Coronary artery (tissue), 2 donors: Measurements from ENCODE around the gene FAM222A.

Experiments
- DNase-seq: peaks from one replicate; pipeline ENCODE4 v3.0.0-alpha.2; 2017; ENCODE audit warnings: low spot score
- H3K27ac ChIP-seq, 2 donors: fragments of 200-600 bp; sonication (generic); one replicate each; pipeline ENCODE4 v1.5.1; 2016 to 2019
- H3K4me3 ChIP-seq: fragments of 200-600 bp; sonication (generic); 2 replicates; pipeline ENCODE4 v1.5.1; 2016; ENCODE audit warnings: mild to moderate bottlenecking, moderate library complexity
- CTCF ChIP-seq: fragments of 200-600 bp; sonication (generic); IDR thresholded peaks from one replicate; pipeline ENCODE4 v1.5.1; 2019; ENCODE audit warnings: antibody characterized with exemption

FAM222A gene

DNA sequence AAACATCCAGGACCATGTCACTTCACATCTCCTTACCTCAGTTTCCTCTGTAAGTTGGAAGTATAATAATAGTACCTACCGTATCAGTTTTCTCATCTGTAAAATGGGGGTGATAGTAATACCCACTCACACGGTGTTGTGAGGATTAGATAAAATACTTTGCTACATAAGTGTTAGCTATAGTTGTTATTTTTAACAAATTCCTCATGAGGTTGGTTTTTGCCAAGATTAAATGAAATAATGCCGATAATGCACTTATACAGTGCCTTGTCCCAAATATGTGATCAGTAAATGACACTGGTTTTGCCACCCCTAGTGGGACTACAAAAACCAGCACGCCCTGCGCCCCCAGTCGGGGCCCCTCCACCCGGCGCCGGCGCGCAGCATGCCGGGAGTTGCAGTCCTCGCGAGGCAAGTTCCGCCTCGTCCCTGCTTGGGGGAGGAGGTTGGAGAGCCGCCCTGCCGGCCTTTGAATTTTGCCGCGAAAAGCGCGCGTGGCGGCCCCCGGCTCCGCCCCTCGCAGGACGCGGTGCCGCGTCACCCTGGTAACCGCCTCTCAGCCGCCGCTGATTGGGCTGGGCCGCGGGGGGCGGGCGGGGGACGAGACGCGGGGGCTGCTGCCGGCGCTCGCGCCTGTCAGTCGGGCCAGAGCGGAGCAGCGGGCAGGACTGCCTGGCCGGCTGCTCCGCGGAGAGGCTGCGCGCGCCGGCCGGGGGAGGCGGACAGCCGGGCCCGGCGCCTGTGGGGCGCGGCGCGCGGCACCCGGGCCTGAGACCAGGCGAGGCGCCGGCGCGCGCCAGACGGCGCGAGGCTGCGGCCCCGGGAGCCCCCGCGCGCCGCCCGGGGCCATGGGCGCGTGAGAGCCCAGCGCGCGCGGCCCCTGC, at the start of gene FAM222A:
TSS of gene FAM222A (plus strand) at position 639 of the 884 bp plus-strand sequence. CDS start 30,322 bp downstream, outside the sequence.
- H3K4me3 ChIP-seq: peak within 1 kb of the TSS; percentile 72
- peak within 1 kb of the TSS in 1 of 2 donors; percentile 75 for H3K27ac ChIP-seq
- peak; percentile 97 for DNase-seq
- no peak for TF ChIP-seq CTCF

- DNase-seq: no peak
- no peak overlapping the region for H3K27ac ChIP-seq
These were observed 49.2 kb upstream of the FAM222A start for GRCh38 chr12:109664402-109664801.

GRCh38 chr12:109666068-109666467, 47.6 kb upstream of the FAM222A start:
- no peak for DNase-seq
- no peak for TF ChIP-seq CTCF

More at GRCh38 chr12:109664402-109664801, 49.2 kb upstream of the FAM222A start:
- H3K4me3 ChIP-seq: no peak overlapping the region
- no peak for TF ChIP-seq CTCF

DNA sequence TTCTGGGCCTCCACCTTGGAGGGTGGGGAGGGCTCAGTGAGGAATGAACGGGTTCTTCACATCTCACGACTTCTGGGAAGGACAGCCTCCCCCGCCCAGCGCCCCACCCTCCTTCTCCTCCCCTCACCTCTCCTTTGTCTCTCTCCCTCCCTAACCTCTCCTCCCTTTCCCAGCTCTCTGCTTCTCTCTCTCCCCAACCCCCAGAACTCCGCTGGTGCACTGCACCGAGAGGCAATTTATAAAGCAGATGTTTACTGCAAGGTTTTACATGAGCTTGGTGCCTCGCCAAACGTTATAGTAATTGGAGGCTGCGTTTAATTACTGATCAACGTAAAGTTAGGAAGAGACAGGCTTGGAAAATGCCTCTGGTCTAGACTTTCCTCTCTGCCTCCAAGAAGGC, 42.9 kb upstream of the FAM222A start:
- Histone ChIP-seq H3K4me3 (no peak overlapping the region), H3K27ac (no peak overlapping the region)
- TF ChIP-seq CTCF: no peak
- no peak for DNase-seq

More at GRCh38 chr12:109666068-109666467, 47.6 kb upstream of the FAM222A start:
- no peak overlapping the region for H3K27ac ChIP-seq
- no peak overlapping the region for H3K4me3 ChIP-seq

GRCh38 chr12:109671502-109671901, 42.1 kb upstream of the FAM222A start:
- no peak for DNase-seq
- no peak overlapping the region for H3K27ac ChIP-seq
- no peak overlapping the region for H3K4me3 ChIP-seq
- TF ChIP-seq CTCF: no peak

DNA sequence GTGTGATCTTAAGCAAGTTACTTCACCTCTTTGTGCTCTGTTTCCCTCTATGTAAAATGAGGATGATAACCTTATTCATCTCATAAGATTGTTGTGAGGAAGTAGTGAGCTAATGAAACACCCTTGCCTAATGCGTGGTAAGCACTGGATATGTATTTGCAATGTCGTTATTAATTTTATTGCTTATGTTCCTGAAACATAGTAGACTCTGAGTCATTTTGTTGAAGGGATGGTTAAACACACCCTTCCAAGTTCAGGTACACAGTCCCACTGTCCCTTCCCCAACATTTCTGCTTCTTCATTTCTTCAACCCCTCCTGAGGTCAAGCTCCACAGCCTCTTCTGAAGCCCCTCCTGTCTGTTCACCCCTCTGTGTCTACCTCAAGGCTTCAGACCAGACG, 40.2 kb upstream of the FAM222A start:
- DNase-seq: no peak
- no peak for TF ChIP-seq CTCF
- Histone ChIP-seq H3K4me3 (no peak overlapping the region), H3K27ac (no peak overlapping the region)

GRCh38 chr12:109673884-109674283, 39.7 kb upstream of the FAM222A start:
- Histone ChIP-seq H3K4me3 (no peak overlapping the region), H3K27ac (no peak overlapping the region)
- no peak for TF ChIP-seq CTCF
- DNase-seq: no peak
